ENCODE results near the gene ZNF438.

- TF ChIP-seq BRCA1 (CRISPR knock-in tag; IDR thresholded peaks at IDR 0.05) (no peak), USF2 (IDR thresholded peaks at IDR 0.05; ENCODE audit: low read depth, low read length) (no peak), USF2 (CRISPR knock-in tag; IDR thresholded peaks at IDR 0.05; ENCODE audit: borderline replicate concordance) (no peak)
Observed at GRCh38 chr10:30893208-30893607, 138.5 kb downstream of the ZNF438 start.

All from HepG2 (cell line).